ENCODE measurements around the gene SLC25A1. TPM values are rescaled to one million over a fixed set of nuclear protein-coding genes. Genes with fewer than 3 reads are reported as not detected.

SLC25A1 gene
- total and polyA plus RNA-seq, 2 donors from 2014 or later = 62.6 to 128 TPM

- H3K9ac ChIP-seq (ENCODE audit: low read length in 3 of 3) = peak overlapping the region in 2 of 3 donors; percentile 58 to 59
- H3K27ac ChIP-seq (ENCODE audit: low read depth in 2 of 2, low read length in 2 of 2) = peak overlapping the region in 1 of 2 donors; percentile 32
- FAIRE-seq = no peak
- H3K9me3 ChIP-seq (ENCODE audit: control insufficient read depth in 2 of 3, insufficient read depth in 1 of 3, low read length in 3 of 3) = no peaks in the 10 kb centered on the region
- peak overlapping the region; percentile 26 to 67 (median 49) for H3K4me3 ChIP-seq (ENCODE audit: low read length in 3 of 3)
- no peaks in the 10 kb centered on the region for H3K27me3 ChIP-seq (ENCODE audit: control insufficient read depth, insufficient read depth, low read length)
- H3K4me1 ChIP-seq (ENCODE audit: control insufficient read depth in 2 of 3, insufficient read depth in 2 of 3, low read depth in 1 of 3, low read length in 3 of 3) = peaks cover 0 to 50% (median 20%) of the 10 kb centered on the region in 3 donors
- H3K36me3 ChIP-seq (ENCODE audit: control insufficient read depth in 2 of 3, insufficient read depth in 3 of 3, low read length in 3 of 3) = no peaks in the 10 kb centered on the region
- TF ChIP-seq CTCF (IDR thresholded peaks at IDR 0.05; ENCODE audit: borderline replicate concordance, extremely low read depth, insufficient read depth) = no peak
- peak in 1 of 5 donors; percentile 38 for DNase-seq
- intact Hi-C loops (cut with DNase I) = no loop called here
These were observed 1.1 kb downstream of the SLC25A1 start for GRCh38 chr22:19177164-19178064.

GRCh38 chr22:19176732-19177131 is 1.8 kb downstream of the SLC25A1 start:
- FAIRE-seq = no peak
- Histone ChIP-seq H3K4me3 (ENCODE audit: low read length in 3 of 3) (peak overlapping the region in 1 of 3 donors; percentile 67), H3K27me3 (ENCODE audit: control insufficient read depth, insufficient read depth, low read length) (no peaks in the 10 kb centered on the region), H3K9me3 (ENCODE audit: control insufficient read depth in 2 of 3, insufficient read depth in 1 of 3, low read length in 3 of 3) (no peaks in the 10 kb centered on the region), H3K4me1 (ENCODE audit: control insufficient read depth in 2 of 3, insufficient read depth in 2 of 3, low read depth in 1 of 3, low read length in 3 of 3) (peaks cover 0 to 54% (median 22%) of the 10 kb centered on the region in 3 donors), H3K27ac (ENCODE audit: low read depth in 2 of 2, low read length in 2 of 2) (no peak overlapping the region), H3K9ac (ENCODE audit: low read length in 3 of 3) (no peak overlapping the region), H3K36me3 (ENCODE audit: control insufficient read depth in 2 of 3, insufficient read depth in 3 of 3, low read length in 3 of 3) (no peaks in the 10 kb centered on the region)
- intact Hi-C loops (cut with DNase I) = no loop called here
- peak in 1 of 5 donors; percentile 50 for DNase-seq
- TF ChIP-seq CTCF (IDR thresholded peaks at IDR 0.05; ENCODE audit: borderline replicate concordance, extremely low read depth, insufficient read depth) = no peak

- H3K9ac ChIP-seq (ENCODE audit: low read length in 3 of 3) = no peak overlapping the region
- no peaks in the 10 kb centered on the region for H3K9me3 ChIP-seq (ENCODE audit: control insufficient read depth in 2 of 3, insufficient read depth in 1 of 3, low read length in 3 of 3)
- H3K4me1 ChIP-seq (ENCODE audit: control insufficient read depth in 2 of 3, insufficient read depth in 2 of 3, low read depth in 1 of 3, low read length in 3 of 3) = peaks cover 0 to 54% (median 22%) of the 10 kb centered on the region in 3 donors
- TF ChIP-seq CTCF (IDR thresholded peaks at IDR 0.05; ENCODE audit: borderline replicate concordance, extremely low read depth, insufficient read depth) = no peak
- no peaks in the 10 kb centered on the region for H3K27me3 ChIP-seq (ENCODE audit: control insufficient read depth, insufficient read depth, low read length)
- H3K27ac ChIP-seq (ENCODE audit: low read depth in 2 of 2, low read length in 2 of 2) = no peak overlapping the region
- intact Hi-C loops (cut with DNase I) = no loop called here
- FAIRE-seq (no peak), DNase-seq (peak in 1 of 5 donors; percentile 71)
- H3K4me3 ChIP-seq (ENCODE audit: low read length in 3 of 3) = no peak overlapping the region
- no peaks in the 10 kb centered on the region for H3K36me3 ChIP-seq (ENCODE audit: control insufficient read depth in 2 of 3, insufficient read depth in 3 of 3, low read length in 3 of 3)
These were observed 2.3 kb downstream of the SLC25A1 start for GRCh38 chr22:19176175-19176643.
